Fibroblast of villous mesenchyme (primary cell): Measurements from ENCODE around the gene BAAT. TPM values are rescaled to one million over a fixed set of nuclear protein-coding genes. Genes with fewer than 3 reads are reported as not detected.

Source experiments
- DNase-seq: peaks from one replicate; pipeline ENCODE4 v3.0.0-alpha.2; 2010; ENCODE audit warnings: low read depth
- H3K4me3 ChIP-seq: 2 replicates; pipeline ENCODE4 v1.5.1; 2011; ENCODE audit warnings: low read depth, mild to moderate bottlenecking, low read length
- total RNA-seq: library from RNA; depleted of rRNA; stranded (reverse); fragments of >200 nt; gene quantifications from 2 replicates; pipeline ENCODE4 v1.2.3, GENCODE V29; 2012
- TF ChIP-seq, protein P1 (sequence below): IDR thresholded peaks from 2 replicates; pipeline ENCODE4 v1.5.1; 2012; ENCODE audit warnings: low read depth, mild to moderate bottlenecking, low read length; ENCODE audit not compliant: insufficient read depth

BAAT gene
- total RNA-seq, 1 donor = under 0.01 TPM

DNA sequence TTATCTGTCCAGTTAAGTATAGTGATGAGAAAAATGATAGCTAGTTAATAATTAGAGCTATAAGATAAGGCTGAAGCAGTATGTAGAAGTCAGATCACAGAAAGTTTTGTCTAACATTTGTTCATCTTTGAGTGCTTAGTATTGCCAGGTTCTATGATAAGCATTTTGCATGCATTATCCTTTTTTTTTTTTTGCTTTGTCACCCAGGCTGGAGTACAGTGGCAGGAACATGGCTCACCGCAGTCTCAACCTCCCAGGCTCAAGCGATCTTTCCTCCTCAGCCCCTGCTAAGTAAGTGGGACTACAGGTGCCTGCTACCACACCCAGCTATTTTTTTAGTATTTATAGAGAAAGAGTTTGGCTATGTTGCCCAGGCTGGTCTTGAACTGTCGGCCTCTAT lies 17.5 kb downstream of the BAAT start:
- no peak for DNase-seq
- TF ChIP-seq, protein P1, sequence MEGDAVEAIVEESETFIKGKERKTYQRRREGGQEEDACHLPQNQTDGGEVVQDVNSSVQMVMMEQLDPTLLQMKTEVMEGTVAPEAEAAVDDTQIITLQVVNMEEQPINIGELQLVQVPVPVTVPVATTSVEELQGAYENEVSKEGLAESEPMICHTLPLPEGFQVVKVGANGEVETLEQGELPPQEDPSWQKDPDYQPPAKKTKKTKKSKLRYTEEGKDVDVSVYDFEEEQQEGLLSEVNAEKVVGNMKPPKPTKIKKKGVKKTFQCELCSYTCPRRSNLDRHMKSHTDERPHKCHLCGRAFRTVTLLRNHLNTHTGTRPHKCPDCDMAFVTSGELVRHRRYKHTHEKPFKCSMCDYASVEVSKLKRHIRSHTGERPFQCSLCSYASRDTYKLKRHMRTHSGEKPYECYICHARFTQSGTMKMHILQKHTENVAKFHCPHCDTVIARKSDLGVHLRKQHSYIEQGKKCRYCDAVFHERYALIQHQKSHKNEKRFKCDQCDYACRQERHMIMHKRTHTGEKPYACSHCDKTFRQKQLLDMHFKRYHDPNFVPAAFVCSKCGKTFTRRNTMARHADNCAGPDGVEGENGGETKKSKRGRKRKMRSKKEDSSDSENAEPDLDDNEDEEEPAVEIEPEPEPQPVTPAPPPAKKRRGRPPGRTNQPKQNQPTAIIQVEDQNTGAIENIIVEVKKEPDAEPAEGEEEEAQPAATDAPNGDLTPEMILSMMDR = no peak
- no peak overlapping the region for H3K4me3 ChIP-seq

- no peak overlapping the region for H3K4me3 ChIP-seq
- DNase-seq = peak; percentile 3
- TF ChIP-seq, protein P1 = no peak
Observed at GRCh38 chr9:101366038-101366756, 18.6 kb downstream of the BAAT start.

GRCh38 chr9:101365181-101365580 lies 19.6 kb downstream of the BAAT start:
- TF ChIP-seq, protein P1 = no peak
- no peak overlapping the region for H3K4me3 ChIP-seq
- peak; percentile 4 for DNase-seq

GRCh38 chr9:101362450-101362849 lies 22.4 kb downstream of the BAAT start:
- DNase-seq = no peak
- TF ChIP-seq, protein P1 = no peak
- H3K4me3 ChIP-seq = no peak overlapping the region

DNA sequence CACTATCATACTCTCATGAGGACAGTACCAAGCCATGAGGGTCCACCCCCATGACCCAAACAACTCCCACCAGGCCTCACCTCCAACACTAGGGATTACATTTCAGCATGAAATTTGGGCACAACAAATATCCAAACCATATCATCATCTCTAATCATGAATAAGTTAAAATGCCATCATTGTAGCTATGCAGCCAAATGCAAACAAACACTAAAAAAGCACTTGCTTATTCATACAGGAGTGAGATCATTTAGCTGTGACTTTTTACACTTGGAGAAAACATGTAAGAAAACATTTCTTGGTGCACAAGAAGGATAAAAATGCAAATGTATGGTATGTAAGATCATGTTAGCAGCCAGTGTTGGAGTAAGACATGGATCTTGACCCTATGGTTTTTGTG lies 24.2 kb downstream of the BAAT start:
- no peak overlapping the region for H3K4me3 ChIP-seq
- TF ChIP-seq, protein P1 = no peak
- no peak for DNase-seq

DNA sequence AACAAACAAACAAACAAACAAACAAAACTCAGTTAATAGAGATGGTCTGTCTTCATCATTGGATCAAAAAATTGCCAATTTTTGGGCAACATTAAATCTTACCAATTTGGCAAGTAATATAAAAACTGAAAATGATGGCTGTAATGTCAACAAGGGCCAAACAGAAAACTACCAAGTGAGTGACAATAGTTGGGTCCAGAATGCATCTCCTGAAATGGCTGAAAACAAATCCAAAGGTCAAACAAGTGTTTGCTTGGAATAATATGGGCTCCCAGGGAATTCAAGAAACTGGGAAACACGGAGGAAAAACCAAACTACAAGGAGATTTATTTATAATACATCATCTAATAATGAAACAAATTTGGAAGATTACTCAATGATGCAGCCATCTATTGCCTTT lies 25.1 kb downstream of the BAAT start:
- H3K4me3 ChIP-seq = no peak overlapping the region
- TF ChIP-seq, protein P1 = no peak
- DNase-seq = no peak

DNA sequence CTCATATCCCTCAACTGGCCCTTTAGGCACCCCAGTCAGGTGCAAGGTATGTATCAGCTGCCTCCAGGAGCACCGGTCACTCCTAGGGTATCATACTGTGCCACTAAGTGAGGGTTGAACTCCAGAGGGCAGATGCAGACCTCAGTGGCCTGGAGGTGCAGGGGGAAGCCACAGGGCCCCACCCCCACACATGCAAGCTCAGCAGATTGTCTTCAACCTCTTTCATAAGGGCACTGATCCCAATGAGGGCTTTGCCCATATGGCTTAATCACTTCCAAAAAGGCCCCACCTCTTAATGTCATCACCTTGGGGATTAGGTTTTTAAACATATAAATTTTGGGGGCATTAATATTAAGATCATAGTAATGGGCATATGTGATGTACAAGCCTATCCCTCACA lies 28.2 kb downstream of the BAAT start:
- H3K4me3 ChIP-seq = no peak overlapping the region
- no peak for DNase-seq
- TF ChIP-seq, protein P1 = no peak
